ENCODE data around the gene PUS10.
"Not testable (repeated sequence)": the region's sequence is repeated elsewhere in the genome, so short reads cannot be mapped to it uniquely, and the experiment has no call there.

Gene PUS10

DNA sequence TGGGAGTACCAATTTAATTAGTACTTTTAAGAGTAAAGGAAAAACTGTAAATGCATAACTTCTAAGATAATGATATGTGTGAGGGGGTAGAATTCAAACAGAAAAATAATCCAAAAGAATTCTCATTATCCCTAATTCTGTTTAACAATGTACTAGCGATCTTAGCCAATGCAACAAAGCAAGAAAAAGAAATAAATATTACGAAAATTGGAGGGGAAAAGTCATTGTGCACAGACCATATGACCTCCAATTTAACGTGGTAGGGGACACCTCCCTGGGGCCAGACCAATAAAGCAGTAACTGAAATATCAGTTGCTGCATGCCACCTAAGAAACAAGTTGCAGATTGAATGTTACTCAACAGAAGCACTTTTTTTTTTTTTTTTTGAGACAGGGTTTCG lies 26.4 kb downstream of the PUS10 start:
- TF ChIP-seq, protein P1, sequence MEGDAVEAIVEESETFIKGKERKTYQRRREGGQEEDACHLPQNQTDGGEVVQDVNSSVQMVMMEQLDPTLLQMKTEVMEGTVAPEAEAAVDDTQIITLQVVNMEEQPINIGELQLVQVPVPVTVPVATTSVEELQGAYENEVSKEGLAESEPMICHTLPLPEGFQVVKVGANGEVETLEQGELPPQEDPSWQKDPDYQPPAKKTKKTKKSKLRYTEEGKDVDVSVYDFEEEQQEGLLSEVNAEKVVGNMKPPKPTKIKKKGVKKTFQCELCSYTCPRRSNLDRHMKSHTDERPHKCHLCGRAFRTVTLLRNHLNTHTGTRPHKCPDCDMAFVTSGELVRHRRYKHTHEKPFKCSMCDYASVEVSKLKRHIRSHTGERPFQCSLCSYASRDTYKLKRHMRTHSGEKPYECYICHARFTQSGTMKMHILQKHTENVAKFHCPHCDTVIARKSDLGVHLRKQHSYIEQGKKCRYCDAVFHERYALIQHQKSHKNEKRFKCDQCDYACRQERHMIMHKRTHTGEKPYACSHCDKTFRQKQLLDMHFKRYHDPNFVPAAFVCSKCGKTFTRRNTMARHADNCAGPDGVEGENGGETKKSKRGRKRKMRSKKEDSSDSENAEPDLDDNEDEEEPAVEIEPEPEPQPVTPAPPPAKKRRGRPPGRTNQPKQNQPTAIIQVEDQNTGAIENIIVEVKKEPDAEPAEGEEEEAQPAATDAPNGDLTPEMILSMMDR (IDR thresholded peaks at IDR 0.05; ENCODE audit: unreplicated experiment in 3 of 3) = no peak
- peaks cover 19% of the 10 kb centered on the region for H3K9me3 Mint-ChIP-seq
- H3K36me3 Mint-ChIP-seq (ENCODE audit: low read depth) = peaks cover 27% of the 10 kb centered on the region
- no peaks in the 10 kb centered on the region for H3K27me3 Mint-ChIP-seq (ENCODE audit: low read depth)
- no peaks in the 10 kb centered on the region for H3K4me1 Mint-ChIP-seq
- H3K4me3 Mint-ChIP-seq = no peak overlapping the region
- H3K27ac Mint-ChIP-seq = no peak overlapping the region

DNA sequence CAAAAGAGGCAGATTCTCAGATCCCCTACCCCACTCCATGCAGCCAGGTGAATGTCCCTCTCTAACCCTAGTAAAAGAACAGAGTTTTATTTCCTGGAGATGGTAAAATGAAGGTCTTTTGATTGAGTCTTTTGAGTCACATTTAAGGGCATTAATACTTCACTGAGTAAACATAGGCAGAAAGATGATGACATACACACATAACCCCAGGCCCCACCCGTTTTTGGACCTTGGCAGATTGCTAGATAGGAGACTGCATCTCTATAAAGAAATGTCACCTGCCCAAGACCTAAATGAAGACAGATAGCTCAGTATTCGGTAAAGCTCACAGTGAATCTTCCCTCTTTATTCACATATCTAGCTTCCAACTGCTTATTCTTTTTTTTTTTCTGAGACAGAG lies 28.8 kb downstream of the PUS10 start:
- Mint-ChIP-seq H3K4me3 (no peak overlapping the region), H3K36me3 (ENCODE audit: low read depth) (peaks cover 27% of the 10 kb centered on the region), H3K27me3 (ENCODE audit: low read depth) (no peaks in the 10 kb centered on the region), H3K9me3 (peaks cover 19% of the 10 kb centered on the region), H3K27ac (no peak overlapping the region), H3K4me1 (no peaks in the 10 kb centered on the region)
- TF ChIP-seq, protein P1 (IDR thresholded peaks at IDR 0.05; ENCODE audit: unreplicated experiment in 3 of 3) = no peak

DNA sequence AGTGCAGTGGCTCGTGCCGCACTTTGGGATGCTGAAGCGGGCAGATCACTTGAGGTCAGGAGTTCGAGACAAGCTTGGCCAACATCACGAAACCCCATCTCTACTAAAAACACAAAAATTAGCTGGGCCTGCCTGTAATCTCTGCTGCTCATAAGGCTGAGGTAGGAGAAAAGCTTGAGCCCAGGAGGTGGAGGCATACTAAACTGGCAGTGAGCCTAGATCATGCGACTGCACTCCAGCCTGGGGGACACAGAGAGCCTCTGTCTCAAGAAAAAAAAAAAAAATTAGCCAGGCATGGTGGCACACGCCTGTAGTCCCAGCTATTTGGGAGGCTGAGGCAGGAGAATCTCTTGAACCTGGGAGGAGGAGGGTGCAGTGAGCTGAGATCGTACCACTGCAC lies 30.4 kb downstream of the PUS10 start:
- not testable (repeated sequence) for H3K4me3 Mint-ChIP-seq; H3K4me1 Mint-ChIP-seq; H3K27me3 Mint-ChIP-seq (ENCODE audit: low read depth); H3K27ac Mint-ChIP-seq
- Mint-ChIP-seq H3K36me3 (ENCODE audit: low read depth) (peaks cover 26% of the 10 kb centered on the region), H3K9me3 (peaks cover 17% of the 10 kb centered on the region)

DNA sequence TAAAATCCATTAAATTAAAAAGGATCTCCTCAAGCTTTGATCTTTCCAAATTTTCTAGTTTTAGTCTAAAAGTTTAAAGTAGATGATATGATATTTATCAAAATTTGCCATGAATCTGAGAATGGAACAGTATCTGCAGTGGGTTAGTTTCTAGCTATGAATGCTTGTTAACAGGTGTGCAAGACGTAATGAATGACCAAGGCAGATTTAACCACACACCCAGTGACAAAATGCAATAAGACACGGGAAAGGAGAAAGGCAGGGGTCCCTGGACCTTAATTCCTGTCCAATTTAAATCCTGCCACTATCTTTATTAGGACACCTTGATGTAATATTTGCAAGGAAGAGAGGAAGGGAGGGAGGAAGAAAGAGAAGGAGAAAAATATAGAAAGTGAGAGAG lies 31.0 kb downstream of the PUS10 start:
- H3K4me3 Mint-ChIP-seq = no peak overlapping the region
- H3K4me1 Mint-ChIP-seq = no peaks in the 10 kb centered on the region
- peaks cover 22% of the 10 kb centered on the region for H3K36me3 Mint-ChIP-seq (ENCODE audit: low read depth)
- peaks cover 11% of the 10 kb centered on the region for H3K9me3 Mint-ChIP-seq
- TF ChIP-seq, protein P1 (IDR thresholded peaks at IDR 0.05; ENCODE audit: unreplicated experiment in 3 of 3) = no peak
- H3K27me3 Mint-ChIP-seq (ENCODE audit: low read depth) = no peaks in the 10 kb centered on the region
- H3K27ac Mint-ChIP-seq = no peak overlapping the region

DNA sequence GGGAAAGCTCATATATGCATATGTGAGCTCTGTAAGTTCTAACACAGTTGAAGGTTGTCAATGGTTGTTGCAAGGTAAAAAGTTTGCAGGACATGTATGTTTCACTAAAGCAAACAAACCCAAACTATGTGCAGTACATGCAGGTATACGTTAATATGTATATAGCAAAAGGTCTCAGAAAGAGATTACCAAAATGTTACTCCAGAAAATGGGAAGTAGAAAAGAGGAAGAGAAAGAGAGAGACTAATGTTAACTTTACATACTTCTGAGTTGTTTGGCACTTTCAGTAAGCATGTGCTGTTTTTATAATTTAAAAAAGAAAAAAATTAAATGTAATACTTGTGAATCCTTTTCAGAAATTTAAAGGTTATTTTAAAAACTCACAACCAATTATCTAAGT lies 33.3 kb downstream of the PUS10 start:
- H3K27me3 Mint-ChIP-seq (ENCODE audit: low read depth) = no peaks in the 10 kb centered on the region
- peaks cover 5% of the 10 kb centered on the region for H3K36me3 Mint-ChIP-seq (ENCODE audit: low read depth)
- TF ChIP-seq, protein P1 (IDR thresholded peaks at IDR 0.05; ENCODE audit: unreplicated experiment in 3 of 3) = no peak
- no peak overlapping the region for H3K4me3 Mint-ChIP-seq
- no peaks in the 10 kb centered on the region for H3K9me3 Mint-ChIP-seq
- H3K4me1 Mint-ChIP-seq = no peaks in the 10 kb centered on the region
- H3K27ac Mint-ChIP-seq = no peak overlapping the region

DNA sequence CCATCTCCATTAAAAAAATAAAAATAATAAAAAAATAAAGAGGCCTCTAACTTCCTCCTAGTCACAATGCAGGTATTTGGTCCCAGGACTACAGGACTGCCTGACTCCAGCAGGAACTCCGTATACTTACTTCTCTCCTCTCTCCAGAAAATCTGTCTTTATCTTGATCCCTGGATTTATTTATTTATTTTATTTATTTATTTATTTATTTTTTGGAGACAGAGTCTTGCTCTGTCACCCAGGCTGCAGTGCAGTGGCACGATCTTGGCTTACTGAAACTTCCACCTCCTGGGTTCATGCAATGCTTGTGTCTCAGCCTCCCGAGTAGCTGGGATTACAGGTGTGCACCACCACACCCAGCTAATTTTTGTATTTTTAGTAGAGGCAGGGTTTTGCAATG lies 36.0 kb downstream of the PUS10 start:
- H3K4me1 Mint-ChIP-seq; H3K27me3 Mint-ChIP-seq (ENCODE audit: low read depth); H3K4me3 Mint-ChIP-seq; H3K27ac Mint-ChIP-seq; H3K9me3 Mint-ChIP-seq; H3K36me3 Mint-ChIP-seq (ENCODE audit: low read depth): not testable (repeated sequence)

DNA sequence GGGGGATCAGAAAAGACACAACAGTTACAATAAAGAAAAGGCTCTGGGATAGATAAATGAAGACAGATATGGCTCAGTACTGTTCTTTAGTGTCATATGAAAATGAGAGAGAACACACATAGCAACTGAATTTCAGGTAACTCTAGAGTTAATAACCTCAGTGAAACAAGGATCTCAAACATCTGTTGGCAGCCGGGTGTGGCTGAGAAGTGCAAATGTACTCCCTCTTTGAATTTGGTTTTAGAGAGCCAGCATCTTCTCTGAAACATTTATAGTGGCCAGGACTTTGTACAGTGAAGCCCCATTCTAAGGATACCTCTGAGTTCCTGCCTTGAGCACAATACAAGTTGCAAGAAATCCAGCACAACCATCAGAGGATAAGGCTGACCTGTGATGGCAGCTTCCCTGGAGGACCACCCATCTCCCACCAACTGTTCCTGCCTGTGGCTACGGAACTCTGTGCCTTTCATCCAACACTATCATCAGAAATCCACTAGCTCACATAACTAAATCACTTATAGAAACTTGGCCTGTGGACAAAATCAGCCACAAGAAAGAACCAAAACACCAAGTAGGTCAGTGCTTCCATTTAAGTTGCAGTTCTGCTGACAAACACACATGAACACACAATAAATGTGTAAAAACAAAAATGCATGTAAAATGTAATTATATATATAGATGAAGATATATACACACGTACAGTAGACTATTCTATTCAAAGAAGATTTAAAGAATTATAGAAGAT lies 37.8 kb downstream of the PUS10 start:
- H3K4me3 Mint-ChIP-seq = no peak overlapping the region
- no peaks in the 10 kb centered on the region for H3K9me3 Mint-ChIP-seq
- no peak overlapping the region for H3K27ac Mint-ChIP-seq
- no peaks in the 10 kb centered on the region for H3K27me3 Mint-ChIP-seq (ENCODE audit: low read depth)
- peaks cover 10% of the 10 kb centered on the region for H3K4me1 Mint-ChIP-seq
- TF ChIP-seq, protein P1 (IDR thresholded peaks at IDR 0.05; ENCODE audit: unreplicated experiment in 3 of 3) = no peak
- H3K36me3 Mint-ChIP-seq (ENCODE audit: low read depth) = no peaks in the 10 kb centered on the region
